HPDE6-E6E7 (cell line): ENCODE results near the gene GAPDH.
A peak's percentile ranks its signal among the peaks of the same experiment; 100 is the strongest.
"Not testable (repeated sequence)": the region's sequence is repeated elsewhere in the genome, so short reads cannot be mapped to it uniquely, and the experiment has no call there.

Experiments used
- DNase-seq: peaks from one replicate; pipeline ENCODE4 v3.0.0; 2011; ENCODE audit warnings: missing footprints; ENCODE audit errors: extremely low spot score

Gene GAPDH

DNA sequence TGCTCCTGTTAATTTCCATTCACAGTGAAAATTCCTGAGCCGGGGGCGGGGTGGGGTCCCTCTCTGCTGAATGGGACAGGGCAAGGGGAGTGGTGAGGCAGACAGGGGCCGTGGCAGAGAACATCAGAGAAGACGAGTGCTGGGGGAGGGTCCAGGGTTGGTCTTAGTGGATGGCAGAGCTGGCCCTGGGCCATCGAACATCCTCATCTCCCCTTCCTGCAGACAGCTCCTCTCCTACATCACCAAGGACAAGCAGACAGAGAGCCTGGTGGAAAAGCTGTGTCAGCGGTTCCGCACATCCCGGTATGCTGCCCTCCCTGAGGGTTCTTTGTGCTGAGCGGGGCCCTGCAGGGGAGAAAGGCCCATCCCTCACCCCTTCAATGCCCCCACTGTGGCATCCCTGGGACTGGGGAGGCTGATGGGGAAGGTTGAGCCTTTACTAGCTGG, 5.0 kb upstream of the GAPDH start:
- no peak for DNase-seq

DNA sequence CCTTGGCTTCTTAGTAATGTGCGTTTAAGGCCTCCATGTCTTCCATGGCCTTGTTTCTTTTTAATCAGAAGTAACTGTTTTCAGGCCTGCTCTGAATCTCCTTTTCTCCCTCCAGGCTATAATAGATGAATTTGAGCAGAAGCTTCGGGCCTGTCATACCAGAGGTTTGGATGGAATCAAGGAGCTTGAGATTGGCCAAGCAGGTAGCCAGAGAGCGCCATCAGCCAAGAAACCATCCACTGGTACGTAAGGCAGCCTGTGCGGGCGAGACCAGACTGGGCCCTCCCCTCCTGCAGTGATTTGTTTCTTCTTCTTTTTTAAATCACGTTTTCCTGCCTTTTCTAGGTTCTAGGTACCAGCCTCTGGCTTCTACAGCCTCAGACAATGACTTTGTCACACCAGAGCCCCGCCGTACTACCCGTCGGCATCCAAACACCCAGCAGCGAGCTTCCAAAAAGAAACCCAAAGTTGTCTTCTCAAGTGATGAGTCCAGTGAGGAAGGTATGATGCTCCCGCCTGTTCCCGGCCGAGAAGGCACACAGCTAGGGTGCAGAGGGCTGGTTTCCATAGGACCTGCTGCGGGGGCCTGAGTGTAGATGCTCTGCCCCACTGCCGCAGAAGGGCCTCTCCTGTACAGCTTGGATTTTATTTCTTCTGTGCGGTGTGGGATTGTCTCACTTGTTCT, 3.6 kb upstream of the GAPDH start:
- DNase-seq: no peak

DNA sequence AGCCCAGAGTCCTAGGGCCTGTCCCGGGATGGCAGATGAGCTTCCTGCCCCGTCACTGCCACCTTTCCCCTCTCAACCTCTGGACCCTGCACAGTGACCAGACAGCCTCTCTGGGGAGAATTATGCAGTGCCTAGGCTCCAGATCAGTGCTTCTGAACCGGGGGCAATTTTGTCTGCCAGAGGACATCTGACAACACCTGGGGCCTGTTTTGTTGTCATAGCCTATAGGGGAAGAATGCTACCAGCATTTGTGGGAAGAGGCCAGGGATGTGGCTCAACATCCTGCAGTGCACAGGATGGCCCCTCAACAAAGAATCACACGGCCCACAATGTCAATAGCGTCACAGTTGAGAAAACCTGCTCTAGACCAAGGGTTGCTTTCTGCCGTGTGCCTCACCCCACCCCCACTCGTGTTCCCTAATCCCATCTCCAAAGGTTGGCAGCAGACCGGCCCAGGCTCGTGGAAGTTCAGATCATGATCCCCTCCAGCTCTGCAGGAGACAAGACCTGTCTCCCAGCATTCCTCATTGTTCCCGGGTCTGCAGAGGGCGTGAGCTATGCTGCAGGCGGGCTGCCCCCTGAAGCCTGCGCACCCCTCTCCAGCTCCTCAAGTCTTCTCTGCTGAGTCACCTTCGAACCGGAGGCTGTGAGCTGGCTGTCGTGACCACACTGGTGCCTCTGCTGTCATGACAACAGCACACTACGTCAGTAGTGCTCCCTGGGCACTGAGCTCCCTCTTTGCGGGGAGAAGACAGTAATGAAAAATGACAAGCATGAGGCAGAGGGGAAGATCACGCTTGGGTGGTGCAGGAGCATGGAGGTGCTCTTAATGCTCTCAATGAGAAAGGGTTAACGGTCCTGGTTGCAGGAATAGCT, 2.0 kb upstream of the GAPDH start:
- peak; percentile 87 for DNase-seq

DNA sequence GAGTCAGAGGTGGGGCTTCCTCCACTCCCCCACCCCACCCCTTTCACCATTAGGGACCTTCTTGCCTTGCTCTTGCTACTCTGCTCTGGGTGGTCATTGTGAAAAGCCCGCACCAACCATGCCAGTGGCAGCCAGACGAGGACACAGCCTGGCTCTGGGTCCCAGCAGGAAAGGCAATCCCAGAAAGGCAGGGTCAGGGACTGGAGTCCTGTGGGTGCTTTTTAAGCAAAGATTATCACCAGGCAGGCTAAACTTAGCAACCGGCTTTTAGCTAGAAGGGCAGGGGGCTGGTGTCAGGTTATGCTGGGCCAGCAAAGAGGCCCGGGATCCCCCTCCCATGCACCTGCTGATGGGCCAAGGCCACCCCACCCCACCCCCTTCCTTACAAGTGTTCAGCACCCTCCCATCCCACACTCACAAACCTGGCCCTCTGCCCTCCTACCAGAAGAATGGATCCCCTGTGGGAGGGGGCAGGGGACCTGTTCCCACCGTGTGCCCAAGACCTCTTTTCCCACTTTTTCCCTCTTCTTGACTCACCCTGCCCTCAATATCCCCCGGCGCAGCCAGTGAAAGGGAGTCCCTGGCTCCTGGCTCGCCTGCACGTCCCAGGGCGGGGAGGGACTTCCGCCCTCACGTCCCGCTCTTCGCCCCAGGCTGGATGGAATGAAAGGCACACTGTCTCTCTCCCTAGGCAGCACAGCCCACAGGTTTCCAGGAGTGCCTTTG, 1.2 kb upstream of the GAPDH start:
- no peak for DNase-seq

DNA sequence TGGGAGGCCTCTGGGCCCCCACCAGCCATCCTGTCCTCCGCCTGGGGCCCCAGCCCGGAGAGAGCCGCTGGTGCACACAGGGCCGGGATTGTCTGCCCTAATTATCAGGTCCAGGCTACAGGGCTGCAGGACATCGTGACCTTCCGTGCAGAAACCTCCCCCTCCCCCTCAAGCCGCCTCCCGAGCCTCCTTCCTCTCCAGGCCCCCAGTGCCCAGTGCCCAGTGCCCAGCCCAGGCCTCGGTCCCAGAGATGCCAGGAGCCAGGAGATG, 729 bp upstream of the GAPDH start:
- no peak for DNase-seq

DNA sequence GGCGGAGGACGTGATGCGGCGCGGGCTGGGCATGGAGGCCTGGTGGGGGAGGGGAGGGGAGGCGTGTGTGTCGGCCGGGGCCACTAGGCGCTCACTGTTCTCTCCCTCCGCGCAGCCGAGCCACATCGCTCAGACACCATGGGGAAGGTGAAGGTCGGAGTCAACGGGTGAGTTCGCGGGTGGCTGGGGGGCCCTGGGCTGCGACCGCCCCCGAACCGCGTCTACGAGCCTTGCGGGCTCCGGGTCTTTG, 303 bp downstream of the GAPDH start:
- DNase-seq: no peak

DNA sequence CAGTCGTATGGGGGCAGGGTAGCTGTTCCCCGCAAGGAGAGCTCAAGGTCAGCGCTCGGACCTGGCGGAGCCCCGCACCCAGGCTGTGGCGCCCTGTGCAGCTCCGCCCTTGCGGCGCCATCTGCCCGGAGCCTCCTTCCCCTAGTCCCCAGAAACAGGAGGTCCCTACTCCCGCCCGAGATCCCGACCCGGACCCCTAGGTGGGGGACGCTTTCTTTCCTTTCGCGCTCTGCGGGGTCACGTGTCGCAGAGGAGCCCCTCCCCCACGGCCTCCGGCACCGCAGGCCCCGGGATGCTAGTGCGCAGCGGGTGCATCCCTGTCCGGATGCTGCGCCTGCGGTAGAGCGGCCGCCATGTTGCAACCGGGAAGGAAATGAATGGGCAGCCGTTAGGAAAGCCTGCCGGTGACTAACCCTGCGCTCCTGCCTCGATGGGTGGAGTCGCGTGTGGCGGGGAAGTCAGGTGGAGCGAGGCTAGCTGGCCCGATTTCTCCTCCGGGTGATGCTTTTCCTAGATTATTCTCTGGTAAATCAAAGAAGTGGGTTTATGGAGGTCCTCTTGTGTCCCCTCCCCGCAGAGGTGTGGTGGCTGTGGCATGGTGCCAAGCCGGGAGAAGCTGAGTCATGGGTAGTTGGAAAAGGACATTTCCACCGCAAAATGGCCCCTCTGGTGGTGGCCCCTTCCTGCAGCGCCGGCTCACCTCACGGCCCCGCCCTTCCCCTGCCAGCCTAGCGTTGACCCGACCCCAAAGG, 804 bp downstream of the GAPDH start:
- DNase-seq: no peak

DNA sequence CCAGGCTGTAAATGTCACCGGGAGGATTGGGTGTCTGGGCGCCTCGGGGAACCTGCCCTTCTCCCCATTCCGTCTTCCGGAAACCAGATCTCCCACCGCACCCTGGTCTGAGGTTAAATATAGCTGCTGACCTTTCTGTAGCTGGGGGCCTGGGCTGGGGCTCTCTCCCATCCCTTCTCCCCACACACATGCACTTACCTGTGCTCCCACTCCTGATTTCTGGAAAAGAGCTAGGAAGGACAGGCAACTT, 1.3 kb downstream of the GAPDH start:
- DNase-seq: no peak

DNA sequence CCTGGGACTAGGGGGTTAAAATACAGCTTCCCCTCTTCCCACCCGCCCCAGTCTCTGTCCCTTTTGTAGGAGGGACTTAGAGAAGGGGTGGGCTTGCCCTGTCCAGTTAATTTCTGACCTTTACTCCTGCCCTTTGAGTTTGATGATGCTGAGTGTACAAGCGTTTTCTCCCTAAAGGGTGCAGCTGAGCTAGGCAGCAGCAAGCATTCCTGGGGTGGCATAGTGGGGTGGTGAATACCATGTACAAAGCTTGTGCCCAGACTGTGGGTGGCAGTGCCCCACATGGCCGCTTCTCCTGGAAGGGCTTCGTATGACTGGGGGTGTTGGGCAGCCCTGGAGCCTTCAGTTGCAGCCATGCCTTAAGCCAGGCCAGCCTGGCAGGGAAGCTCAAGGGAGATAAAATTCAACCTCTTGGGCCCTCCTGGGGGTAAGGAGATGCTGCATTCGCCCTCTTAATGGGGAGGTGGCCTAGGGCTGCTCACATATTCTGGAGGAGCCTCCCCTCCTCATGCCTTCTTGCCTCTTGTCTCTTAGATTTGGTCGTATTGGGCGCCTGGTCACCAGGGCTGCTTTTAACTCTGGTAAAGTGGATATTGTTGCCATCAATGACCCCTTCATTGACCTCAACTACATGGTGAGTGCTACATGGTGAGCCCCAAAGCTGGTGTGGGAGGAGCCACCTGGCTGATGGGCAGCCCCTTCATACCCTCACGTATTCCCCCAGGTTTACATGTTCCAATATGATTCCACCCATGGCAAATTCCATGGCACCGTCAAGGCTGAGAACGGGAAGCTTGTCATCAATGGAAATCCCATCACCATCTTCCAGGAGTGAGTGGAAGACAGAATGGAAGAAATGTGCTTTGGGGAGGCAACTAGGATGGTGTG, 1.9 kb downstream of the GAPDH start:
- DNase-seq: no peak

DNA sequence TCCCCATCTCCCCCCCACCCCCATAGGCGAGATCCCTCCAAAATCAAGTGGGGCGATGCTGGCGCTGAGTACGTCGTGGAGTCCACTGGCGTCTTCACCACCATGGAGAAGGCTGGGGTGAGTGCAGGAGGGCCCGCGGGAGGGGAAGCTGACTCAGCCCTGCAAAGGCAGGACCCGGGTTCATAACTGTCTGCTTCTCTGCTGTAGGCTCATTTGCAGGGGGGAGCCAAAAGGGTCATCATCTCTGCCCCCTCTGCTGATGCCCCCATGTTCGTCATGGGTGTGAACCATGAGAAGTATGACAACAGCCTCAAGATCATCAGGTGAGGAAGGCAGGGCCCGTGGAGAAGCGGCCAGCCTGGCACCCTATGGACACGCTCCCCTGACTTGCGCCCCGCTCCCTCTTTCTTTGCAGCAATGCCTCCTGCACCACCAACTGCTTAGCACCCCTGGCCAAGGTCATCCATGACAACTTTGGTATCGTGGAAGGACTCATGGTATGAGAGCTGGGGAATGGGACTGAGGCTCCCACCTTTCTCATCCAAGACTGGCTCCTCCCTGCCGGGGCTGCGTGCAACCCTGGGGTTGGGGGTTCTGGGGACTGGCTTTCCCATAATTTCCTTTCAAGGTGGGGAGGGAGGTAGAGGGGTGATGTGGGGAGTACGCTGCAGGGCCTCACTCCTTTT, 2.7 kb downstream of the GAPDH start:
- no peak for DNase-seq

DNA sequence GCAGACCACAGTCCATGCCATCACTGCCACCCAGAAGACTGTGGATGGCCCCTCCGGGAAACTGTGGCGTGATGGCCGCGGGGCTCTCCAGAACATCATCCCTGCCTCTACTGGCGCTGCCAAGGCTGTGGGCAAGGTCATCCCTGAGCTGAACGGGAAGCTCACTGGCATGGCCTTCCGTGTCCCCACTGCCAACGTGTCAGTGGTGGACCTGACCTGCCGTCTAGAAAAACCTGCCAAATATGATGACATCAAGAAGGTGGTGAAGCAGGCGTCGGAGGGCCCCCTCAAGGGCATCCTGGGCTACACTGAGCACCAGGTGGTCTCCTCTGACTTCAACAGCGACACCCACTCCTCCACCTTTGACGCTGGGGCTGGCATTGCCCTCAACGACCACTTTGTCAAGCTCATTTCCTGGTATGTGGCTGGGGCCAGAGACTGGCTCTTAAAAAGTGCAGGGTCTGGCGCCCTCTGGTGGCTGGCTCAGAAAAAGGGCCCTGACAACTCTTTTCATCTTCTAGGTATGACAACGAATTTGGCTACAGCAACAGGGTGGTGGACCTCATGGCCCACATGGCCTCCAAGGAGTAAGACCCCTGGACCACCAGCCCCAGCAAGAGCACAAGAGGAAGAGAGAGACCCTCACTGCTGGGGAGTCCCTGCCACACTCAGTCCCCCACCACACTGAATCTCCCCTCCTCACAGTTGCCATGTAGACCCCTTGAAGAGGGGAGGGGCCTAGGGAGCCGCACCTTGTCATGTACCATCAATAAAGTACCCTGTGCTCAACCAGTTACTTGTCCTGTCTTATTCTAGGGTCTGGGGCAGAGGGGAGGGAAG, 3.5 kb downstream of the GAPDH start:
- not testable (repeated sequence) for DNase-seq

DNA sequence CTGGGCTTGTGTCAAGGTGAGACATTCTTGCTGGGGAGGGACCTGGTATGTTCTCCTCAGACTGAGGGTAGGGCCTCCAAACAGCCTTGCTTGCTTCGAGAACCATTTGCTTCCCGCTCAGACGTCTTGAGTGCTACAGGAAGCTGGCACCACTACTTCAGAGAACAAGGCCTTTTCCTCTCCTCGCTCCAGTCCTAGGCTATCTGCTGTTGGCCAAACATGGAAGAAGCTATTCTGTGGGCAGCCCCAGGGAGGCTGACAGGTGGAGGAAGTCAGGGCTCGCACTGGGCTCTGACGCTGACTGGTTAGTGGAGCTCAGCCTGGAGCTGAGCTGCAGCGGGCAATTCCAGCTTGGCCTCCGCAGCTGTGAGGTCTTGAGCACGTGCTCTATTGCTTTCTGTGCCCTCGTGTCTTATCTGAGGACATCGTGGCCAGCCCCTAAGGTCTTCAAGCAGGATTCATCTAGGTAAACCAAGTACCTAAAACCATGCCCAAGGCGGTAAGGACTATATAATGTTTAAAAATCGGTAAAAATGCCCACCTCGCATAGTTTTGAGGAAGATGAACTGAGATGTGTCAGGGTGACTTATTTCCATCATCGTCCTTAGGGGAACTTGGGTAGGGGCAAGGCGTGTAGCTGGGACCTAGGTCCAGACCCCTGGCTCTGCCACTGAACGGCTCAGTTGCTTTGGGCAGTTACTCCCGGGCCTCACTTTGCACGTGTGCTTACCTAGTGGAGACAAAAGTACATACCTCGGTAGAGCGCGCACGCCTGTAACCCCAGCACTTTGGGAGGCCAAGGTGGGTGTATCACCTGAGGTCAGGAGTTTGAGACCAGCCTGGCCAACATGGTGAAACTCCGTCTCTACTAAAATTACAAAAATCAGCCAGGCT, 4.3 kb downstream of the GAPDH start:
- DNase-seq: no peak

DNA sequence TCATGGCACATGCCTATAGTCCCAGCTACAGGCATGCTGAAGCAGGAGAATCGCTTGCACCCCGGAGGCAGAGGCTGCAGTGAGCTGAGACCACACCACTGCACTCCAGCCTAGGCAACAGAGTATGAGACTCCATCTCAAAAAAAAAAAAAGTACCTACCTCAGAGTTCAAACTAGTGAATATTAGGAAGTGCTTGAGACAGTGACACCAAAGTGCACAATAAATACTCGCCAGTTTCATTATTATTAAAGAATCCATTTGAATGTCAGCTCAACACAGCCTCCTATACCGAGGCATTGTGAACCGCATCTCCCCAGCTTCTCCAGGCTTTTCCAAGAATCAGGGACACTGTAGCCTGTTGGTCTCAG, 5.0 kb downstream of the GAPDH start:
- no peak for DNase-seq

DNA sequence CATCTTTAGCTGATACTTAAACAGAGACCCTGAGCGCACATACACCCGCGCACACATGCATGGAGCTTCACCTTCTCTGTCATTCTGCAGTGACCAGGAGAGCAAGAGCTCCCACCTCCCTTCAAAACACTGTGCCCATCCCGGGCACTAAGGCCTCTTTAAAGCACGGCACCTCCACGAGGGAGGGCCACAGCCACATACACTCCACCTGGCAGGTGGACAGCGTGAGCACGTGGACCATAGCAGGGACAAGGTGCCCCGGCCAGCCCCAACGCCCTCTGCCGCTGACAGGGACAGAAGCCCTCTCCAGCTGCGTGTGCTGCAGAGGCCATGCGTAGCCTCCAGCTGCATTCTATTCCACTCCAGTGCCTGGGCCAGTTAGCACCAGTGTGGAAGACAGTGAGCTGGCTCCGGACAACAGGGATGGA, 5.4 kb downstream of the GAPDH start:
- no peak for DNase-seq

DNA sequence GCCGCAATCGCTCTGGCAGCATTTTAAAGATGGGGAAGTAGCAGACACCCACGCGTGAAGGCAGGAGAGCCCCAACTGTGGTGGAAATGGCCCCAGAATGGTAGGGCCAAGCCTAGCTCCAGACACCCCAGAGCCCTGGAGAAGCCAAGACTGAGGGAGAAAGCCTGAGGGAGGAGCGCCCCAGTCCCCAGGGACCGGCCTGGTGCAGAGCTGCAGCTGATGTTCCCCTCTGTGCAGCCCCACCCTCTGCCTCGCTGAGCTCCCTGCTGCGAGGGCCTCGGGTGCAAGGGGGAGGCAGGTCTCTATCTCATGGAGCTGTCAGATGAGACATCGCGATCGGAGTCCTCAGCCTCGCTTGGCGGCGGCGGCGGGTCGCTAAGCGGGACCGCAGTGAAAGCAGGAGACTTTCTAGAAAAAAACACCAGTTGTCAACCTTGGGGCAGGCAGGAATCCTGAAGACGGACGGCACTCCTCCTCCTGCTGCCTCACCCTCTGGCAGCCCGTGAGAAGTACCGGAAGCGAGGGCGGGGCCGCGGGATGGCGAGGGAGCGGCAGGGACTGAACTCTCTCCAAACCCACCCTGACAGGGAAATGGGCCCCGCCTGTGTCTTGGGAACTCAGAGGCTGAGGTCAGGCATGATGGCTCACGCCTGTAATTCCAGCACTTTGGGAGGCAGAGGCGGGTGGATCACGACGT, 6.0 kb downstream of the GAPDH start:
- peak; percentile 98 for DNase-seq

DNA sequence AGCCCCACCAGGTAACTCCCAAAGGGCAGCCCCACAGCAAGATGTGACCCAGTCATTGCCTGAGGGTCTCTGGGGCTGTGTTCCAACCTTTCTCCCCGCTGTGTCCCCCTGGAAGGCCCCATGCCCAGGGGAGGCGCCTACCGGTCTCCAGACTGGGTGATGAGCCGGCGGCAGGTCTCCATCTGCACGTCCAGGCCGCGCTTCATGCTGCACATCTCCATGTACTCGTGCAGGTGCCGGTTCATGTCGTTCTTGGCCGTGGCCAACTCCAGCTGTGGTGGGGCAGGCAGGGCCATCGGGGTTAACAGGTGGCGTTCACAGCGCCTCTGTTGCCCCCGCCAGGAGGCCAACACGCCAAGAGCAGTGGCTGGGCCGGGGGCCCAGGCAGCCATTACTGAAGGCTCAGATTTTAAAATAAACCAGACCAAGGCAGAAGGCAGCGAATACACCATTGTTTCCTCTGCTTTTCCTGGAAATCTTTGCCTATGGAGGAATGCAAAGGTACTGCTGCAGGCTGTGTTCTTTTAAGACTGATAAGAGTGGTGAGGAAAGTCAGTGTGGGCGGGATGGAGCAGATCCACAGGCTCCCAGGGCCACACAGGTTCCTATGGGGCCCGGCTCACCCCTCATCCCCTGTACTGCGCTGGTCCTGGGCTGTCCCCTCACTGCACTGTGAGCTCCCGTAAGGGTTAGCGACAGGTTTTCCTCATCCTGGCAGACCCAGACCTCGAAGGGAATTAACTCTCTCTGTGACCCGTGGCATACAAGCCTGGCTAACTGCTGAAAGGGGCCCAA, 7.3 kb downstream of the GAPDH start:
- no peak for DNase-seq

DNA sequence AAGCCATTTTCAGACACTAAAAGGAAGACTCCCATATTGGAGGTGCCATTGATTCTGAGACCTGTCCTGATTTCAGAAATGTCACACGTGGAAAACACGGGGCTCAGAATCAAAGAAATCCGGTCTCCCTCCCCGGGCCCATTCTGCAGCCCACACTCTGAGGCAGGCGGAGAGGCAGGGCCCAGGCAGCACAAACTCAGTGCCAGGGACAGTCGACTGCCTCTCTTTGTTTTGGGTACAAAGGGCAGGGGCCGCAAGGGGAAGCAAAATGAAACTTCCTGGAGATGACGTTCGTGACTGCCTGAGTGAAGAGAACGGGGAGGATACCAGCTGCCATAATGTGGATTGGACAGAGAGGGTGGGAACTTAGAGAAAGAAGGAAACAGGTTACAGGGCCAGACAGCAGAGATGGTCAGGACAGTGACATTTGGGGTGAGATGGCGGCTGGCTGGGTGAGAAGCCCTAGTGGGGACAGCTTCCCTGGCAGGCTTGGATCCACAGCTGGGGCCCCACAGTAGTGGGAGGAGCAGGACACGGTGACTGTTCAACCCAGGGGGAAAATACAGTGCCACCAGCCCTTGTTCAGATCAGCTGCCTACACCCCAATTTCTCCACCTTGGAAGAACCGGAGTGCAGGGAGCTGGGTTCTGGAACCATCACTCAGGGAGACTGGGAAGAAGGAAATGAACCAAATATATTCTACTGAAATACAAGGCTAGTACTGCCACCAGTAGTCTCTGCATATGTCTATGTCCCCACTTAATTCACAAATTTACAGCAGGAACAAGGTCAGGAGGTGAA, 8.1 kb downstream of the GAPDH start:
- no peak for DNase-seq
